Activated CD4-positive, alpha-beta memory T cell treated with anti-CD3 and anti-CD28 coated beads, Interleukin-2, amount 10 ng/mL, durations not matched to agents 7 days and 5 days (primary cell): Measurements from ENCODE around the gene MIB1. TPM values are rescaled to one million over a fixed set of nuclear protein-coding genes. Genes with fewer than 3 reads are reported as not detected.
A peak's percentile ranks its signal among the peaks of the same experiment; 100 is the strongest.
"Not testable (repeated sequence)": the region's sequence is repeated elsewhere in the genome, so short reads cannot be mapped to it uniquely, and the experiment has no call there.

Source experiments
- CTCF ChIA-PET: fragments of 350-600 bp; sonication (Branson Sonifier 250); formaldehyde crosslinking; loops from one replicate; lab custom pipeline; 2021; ENCODE audit warnings: antibody characterized with exemption, inconsistent platforms; lab: Charles Lee
- POLR2A ChIA-PET: fragments of 350-600 bp; sonication (Branson Sonifier 250); formaldehyde crosslinking; loops from one replicate; lab custom pipeline; 2021; ENCODE audit warnings: antibody characterized with exemption; lab: Charles Lee
- DNase-seq: peaks from one replicate; pipeline ENCODE4 v3.0.0-alpha.2; 2020
- H3K27ac Mint-ChIP-seq: one replicate; pipeline ENCODE4 v1.8.0; 2021; ENCODE audit warnings: mild to moderate bottlenecking, mixed read lengths
- H3K27me3 Mint-ChIP-seq: one replicate; pipeline ENCODE4 v1.8.0; 2021; ENCODE audit warnings: mixed read lengths
- H3K36me3 Mint-ChIP-seq: one replicate; pipeline ENCODE4 v1.8.0; 2021; ENCODE audit warnings: low read depth, mixed read lengths
- H3K4me1 Mint-ChIP-seq: one replicate; pipeline ENCODE4 v1.8.0; 2021; ENCODE audit warnings: mixed read lengths
- H3K4me3 Mint-ChIP-seq: one replicate; pipeline ENCODE4 v1.8.0; 2021; ENCODE audit warnings: mild to moderate bottlenecking, mixed read lengths
- H3K9me3 Mint-ChIP-seq: one replicate; pipeline ENCODE4 v1.8.0; 2021; ENCODE audit warnings: mixed read lengths
- total RNA-seq, 2 experiments: library from RNA; stranded (reverse); gene quantifications; one replicate each; pipeline ENCODE4 v1.2.3, GENCODE V29; 2021

The MIB1 gene
- total RNA-seq, 2 experiments from 2014 or later, result 57.8 to 58.3 TPM

- Mint-ChIP-seq H3K27me3 (no peaks in the 10 kb centered on the region), H3K27ac (no peak overlapping the region), H3K4me3 (no peak overlapping the region), H3K4me1 (peaks cover 3% of the 10 kb centered on the region), H3K9me3 (no peaks in the 10 kb centered on the region), H3K36me3 (no peaks in the 10 kb centered on the region)
- ChIA-PET CTCF (no interaction called here), POLR2A (no interaction called here)
- DNase-seq, result no peak
These were observed 15.4 kb upstream of the MIB1 start for GRCh38 chr18:21725201-21725600.

GRCh38 chr18:21727702-21728101, 12.9 kb upstream of the MIB1 start:
- H3K4me3 Mint-ChIP-seq, result no peak overlapping the region
- CTCF ChIA-PET, result no interaction called here

DNA sequence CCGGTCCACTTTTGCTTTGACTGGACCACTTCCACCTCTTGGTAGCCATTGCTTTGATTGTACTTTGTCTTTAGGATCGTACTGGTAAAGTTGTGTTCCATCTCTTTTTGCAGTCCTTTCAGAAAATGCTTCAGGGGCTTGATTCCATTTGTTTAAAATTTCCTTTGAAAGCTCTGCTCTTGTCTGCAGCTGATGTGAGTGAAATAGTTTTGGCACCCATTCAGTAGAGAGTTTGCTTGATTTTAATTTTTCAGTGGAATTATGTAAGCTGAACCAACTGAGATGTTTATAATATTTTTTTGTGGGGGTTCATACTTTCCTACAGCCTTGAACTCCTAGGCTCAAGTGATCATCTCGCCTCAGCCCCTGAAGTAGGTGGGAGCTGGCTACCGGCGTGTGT, 7.6 kb upstream of the MIB1 start:
- H3K4me1 Mint-ChIP-seq, result peaks cover 16% of the 10 kb centered on the region
- CTCF ChIA-PET, result interaction anchor here (1.3 kb wide), 1 partner anchor 10 kb away, joined by 4 read pairs; no protein-coding TSS in a partner anchor
- POLR2A ChIA-PET, result interaction anchor here (1.4 kb wide), 1 partner anchor 29 kb away, joined by 7 read pairs; the partner anchor contains the start of gene ABHD3
- no peak for DNase-seq
- H3K36me3 Mint-ChIP-seq, result peaks cover 21% of the 10 kb centered on the region
- H3K4me3 Mint-ChIP-seq, result no peak overlapping the region
- H3K27me3 Mint-ChIP-seq, result peaks cover 2% of the 10 kb centered on the region
- no peak overlapping the region for H3K27ac Mint-ChIP-seq
- H3K9me3 Mint-ChIP-seq, result peaks cover 13% of the 10 kb centered on the region

More at GRCh38 chr18:21727702-21728101, 12.9 kb upstream of the MIB1 start:
- no peaks in the 10 kb centered on the region for H3K9me3 Mint-ChIP-seq
- peaks cover 3% of the 10 kb centered on the region for H3K4me1 Mint-ChIP-seq
- H3K27me3 Mint-ChIP-seq, result no peaks in the 10 kb centered on the region
- DNase-seq, result no peak
- POLR2A ChIA-PET, result interaction anchor here (0.7 kb wide), 1 partner anchor 24 kb away, joined by 3 read pairs; the partner anchor contains the start of gene ABHD3
- no peak overlapping the region for H3K27ac Mint-ChIP-seq
- H3K36me3 Mint-ChIP-seq, result no peaks in the 10 kb centered on the region

DNA sequence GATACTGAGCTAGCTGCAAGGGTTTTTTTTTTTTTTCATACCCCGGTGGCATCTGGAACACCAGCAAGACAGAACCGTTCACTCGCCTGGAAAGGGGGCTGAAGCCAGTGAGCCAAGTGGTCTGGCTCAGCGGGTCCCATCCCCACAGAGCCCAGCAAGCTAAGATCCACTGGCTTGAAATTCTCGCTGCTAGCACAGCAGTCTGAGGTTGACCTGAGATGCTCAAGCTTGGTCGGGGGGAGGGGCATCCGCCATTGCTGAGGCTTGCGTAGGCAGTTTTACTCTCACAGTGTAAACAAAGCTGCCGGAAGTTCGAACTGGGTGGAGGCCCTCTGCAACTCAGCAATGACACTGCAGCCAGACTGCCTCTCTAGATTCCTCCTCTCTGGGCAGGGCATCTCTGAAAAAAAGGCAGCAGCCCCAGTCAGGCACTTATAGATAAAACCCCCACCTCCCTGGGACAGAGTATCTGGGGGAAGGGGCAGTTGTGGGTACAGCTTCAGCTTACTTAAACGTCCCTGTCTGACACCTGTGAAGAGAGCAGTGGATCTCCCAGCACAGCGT, 5.1 kb upstream of the MIB1 start:
- Mint-ChIP-seq H3K4me3 (peak overlapping the region; percentile 13), H3K36me3 (peaks cover 25% of the 10 kb centered on the region), H3K27me3 (peaks cover 5% of the 10 kb centered on the region), H3K4me1 (peaks cover 32% of the 10 kb centered on the region), H3K9me3 (peaks cover 13% of the 10 kb centered on the region), H3K27ac (peak overlapping the region; percentile 78)
- ChIA-PET CTCF (no interaction called here), POLR2A (interaction anchor here (0.9 to 1.6 kb wide), 4 partner anchors 27 to 135 kb away, joined by 3 to 19 read pairs (median 4); partner anchors contain the start of genes ABHD3, ESCO1 and SNRPD1)
- peak; percentile 77 for DNase-seq

DNA sequence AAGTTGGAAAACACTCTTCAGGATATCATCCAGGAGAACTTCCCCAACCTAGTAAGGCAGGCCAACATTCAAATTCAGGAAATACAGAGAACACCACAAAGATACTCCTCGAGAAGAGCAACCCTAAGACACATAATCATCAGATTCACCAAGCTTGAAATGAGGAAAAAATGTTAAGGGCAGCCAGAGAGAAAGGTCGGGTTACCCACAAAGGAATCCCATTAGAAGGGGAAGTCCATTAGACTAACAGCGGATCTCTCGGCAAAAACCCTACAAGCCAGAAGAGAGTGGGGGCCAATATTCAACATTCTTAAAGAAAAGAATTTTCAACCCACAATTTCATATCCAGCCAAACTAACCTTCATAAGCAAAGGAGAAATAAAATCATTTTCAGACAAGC, 3.7 kb upstream of the MIB1 start:
- CTCF ChIA-PET, DNase-seq, H3K4me3 Mint-ChIP-seq, H3K27ac Mint-ChIP-seq, H3K27me3 Mint-ChIP-seq: not testable (repeated sequence)
- H3K4me1 Mint-ChIP-seq, result peaks cover 32% of the 10 kb centered on the region
- H3K9me3 Mint-ChIP-seq, result peaks cover 13% of the 10 kb centered on the region
- POLR2A ChIA-PET, result interaction anchor here (8.2 kb wide), 1 partner anchor 34 kb away, joined by 113 read pairs; the partner anchor contains the start of gene ABHD3
- H3K36me3 Mint-ChIP-seq, result peaks cover 30% of the 10 kb centered on the region

GRCh38 chr18:21739604-21740537, 721 bp upstream of the MIB1 start:
- Mint-ChIP-seq H3K4me1 (peaks cover 53% of the 10 kb centered on the region), H3K27ac (peak overlapping the region; percentile 93), H3K9me3 (peaks cover 13% of the 10 kb centered on the region), H3K27me3 (peaks cover 5% of the 10 kb centered on the region), H3K36me3 (peaks cover 34% of the 10 kb centered on the region), H3K4me3 (peak overlapping the region; percentile 92)
- CTCF ChIA-PET, result interaction anchor here (0.7 to 2.2 kb wide), 7 partner anchors 12 to 139 kb away, joined by 3 to 10 read pairs (median 4); partner anchors contain the start of genes ABHD3, ESCO1 and SNRPD1
- no peak for DNase-seq
- POLR2A ChIA-PET, result interaction anchor here (0.6 to 8.2 kb wide), 15 partner anchors 9 to 140 kb away, joined by 3 to 113 read pairs (median 4); partner anchors contain the start of genes ABHD3, ESCO1 and SNRPD1

- Mint-ChIP-seq H3K9me3 (peaks cover 11% of the 10 kb centered on the region), H3K4me3 (peak overlapping the region; percentile 81), H3K4me1 (peaks cover 52% of the 10 kb centered on the region), H3K27ac (peak overlapping the region; percentile 81), H3K36me3 (peaks cover 31% of the 10 kb centered on the region), H3K27me3 (peaks cover 5% of the 10 kb centered on the region)
- ChIA-PET CTCF (no interaction called here), POLR2A (interaction anchor here (0.8 to 8.2 kb wide), 7 partner anchors 34 to 142 kb away, joined by 3 to 113 read pairs (median 4); partner anchors contain the start of genes ABHD3, ESCO1 and SNRPD1)
- no peak for DNase-seq
These were observed 645 bp downstream of the MIB1 start for GRCh38 chr18:21741312-21741561.

- H3K4me3 Mint-ChIP-seq, result peak overlapping the region; percentile 81
- POLR2A ChIA-PET, result interaction anchor here (0.8 to 8.2 kb wide), 10 partner anchors 12 to 630 kb away, joined by 3 to 113 read pairs (median 4); partner anchors contain the start of genes ABHD3, ESCO1, ROCK1 and SNRPD1
- DNase-seq, result peak; percentile 42
- H3K9me3 Mint-ChIP-seq, result peaks cover 6% of the 10 kb centered on the region
- H3K27ac Mint-ChIP-seq, result peak overlapping the region; percentile 81
- CTCF ChIA-PET, result interaction anchor here (0.7 to 3.1 kb wide), 7 partner anchors 9 to 630 kb away, joined by 3 to 18 read pairs (median 4); partner anchors contain the start of genes ABHD3, ESCO1 and ROCK1
- peaks cover 26% of the 10 kb centered on the region for H3K36me3 Mint-ChIP-seq
- peaks cover 54% of the 10 kb centered on the region for H3K4me1 Mint-ChIP-seq
- peaks cover 5% of the 10 kb centered on the region for H3K27me3 Mint-ChIP-seq
These were observed 1.1 kb downstream of the MIB1 start for GRCh38 chr18:21741562-21742314.

- DNase-seq, result no peak
- ChIA-PET CTCF (interaction anchor here (0.7 to 3.1 kb wide), 7 partner anchors 9 to 630 kb away, joined by 3 to 18 read pairs (median 4); partner anchors contain the start of genes ABHD3, ESCO1 and ROCK1), POLR2A (interaction anchor here (1.0 to 8.2 kb wide), 6 partner anchors 12 to 631 kb away, joined by 3 to 113 read pairs (median 9); partner anchors contain the start of genes ABHD3, ESCO1, ROCK1 and SNRPD1)
- Mint-ChIP-seq H3K36me3 (peaks cover 20% of the 10 kb centered on the region), H3K4me3 (peak overlapping the region; percentile 81), H3K27ac (peak overlapping the region; percentile 81), H3K4me1 (peaks cover 58% of the 10 kb centered on the region), H3K9me3 (peaks cover 3% of the 10 kb centered on the region), H3K27me3 (peaks cover 5% of the 10 kb centered on the region)
These were observed 1.7 kb downstream of the MIB1 start for GRCh38 chr18:21742315-21742687.

DNA sequence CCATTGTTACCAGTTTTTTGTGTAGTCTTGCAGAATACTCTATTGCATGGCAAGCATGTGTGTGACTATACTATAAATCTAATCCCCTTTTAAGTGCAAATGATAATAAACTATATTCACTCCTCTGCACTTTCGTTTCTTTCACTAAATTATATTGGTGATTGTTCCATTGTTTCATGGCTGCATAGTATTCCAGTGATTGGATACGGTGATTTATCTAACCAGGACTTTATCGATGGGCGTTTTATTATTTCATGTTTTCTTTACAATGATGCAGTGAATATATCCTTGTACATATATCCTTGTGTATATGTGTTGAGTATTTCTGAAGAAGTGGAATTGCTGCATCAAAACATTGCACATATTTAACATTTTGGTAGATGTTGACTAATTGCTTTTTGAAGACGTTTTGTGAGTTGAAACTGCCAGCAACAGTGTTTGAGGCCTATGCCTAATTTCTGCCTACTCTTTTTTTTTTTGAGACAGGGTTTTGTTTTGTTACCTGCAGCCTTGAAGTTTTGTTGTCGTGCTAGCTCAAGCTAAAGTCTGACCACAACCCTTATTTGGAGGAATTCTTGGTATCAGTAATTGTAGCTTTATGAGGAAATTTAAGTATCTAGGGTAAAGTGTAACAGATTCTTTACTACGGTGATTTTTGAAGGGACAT, 2.7 kb downstream of the MIB1 start:
- Mint-ChIP-seq H3K9me3 (no peaks in the 10 kb centered on the region), H3K36me3 (peaks cover 10% of the 10 kb centered on the region), H3K4me1 (peaks cover 66% of the 10 kb centered on the region), H3K27ac (peak overlapping the region; percentile 86), H3K27me3 (peaks cover under 1% of the 10 kb centered on the region), H3K4me3 (peak overlapping the region; percentile 72)
- POLR2A ChIA-PET, result interaction anchor here (1.3 to 8.2 kb wide), 7 partner anchors 13 to 632 kb away, joined by 3 to 113 read pairs (median 5); partner anchors contain the start of genes ABHD3, ESCO1, ROCK1 and SNRPD1
- CTCF ChIA-PET, result interaction anchor here (1.0 to 3.1 kb wide), 4 partner anchors 11 to 143 kb away, joined by 3 to 18 read pairs (median 4); partner anchors contain the start of gene ESCO1
- DNase-seq, result no peak

DNA sequence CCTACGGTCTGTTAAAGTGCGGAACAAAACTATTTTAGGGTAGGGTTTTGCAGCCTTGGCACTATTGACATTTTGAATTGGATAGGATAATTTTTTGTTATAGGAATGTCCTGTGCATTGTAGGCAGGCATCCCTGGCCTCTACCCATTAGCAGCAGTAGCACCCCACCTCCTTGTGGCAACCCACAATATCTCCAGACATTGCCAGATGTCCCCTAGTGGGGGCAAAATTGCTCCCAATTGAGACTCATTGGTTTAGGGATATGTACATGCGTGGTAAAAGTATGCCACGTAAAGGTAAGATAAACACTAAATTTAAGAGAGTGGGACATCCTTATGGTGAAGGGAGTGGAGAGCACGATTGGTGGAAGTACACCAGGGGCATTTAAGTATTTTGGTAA, 4.6 kb downstream of the MIB1 start:
- no peaks in the 10 kb centered on the region for H3K9me3 Mint-ChIP-seq
- H3K27me3 Mint-ChIP-seq, result no peaks in the 10 kb centered on the region
- ChIA-PET POLR2A (no interaction called here), CTCF (no interaction called here)
- H3K4me3 Mint-ChIP-seq, result no peak overlapping the region
- H3K27ac Mint-ChIP-seq, result no peak overlapping the region
- DNase-seq, result no peak
- peaks cover 9% of the 10 kb centered on the region for H3K36me3 Mint-ChIP-seq
- H3K4me1 Mint-ChIP-seq, result peaks cover 58% of the 10 kb centered on the region
